HepG2 (cell line): ENCODE results near the gene FBXL7. TPM values are rescaled to one million over a fixed set of nuclear protein-coding genes. Genes with fewer than 3 reads are reported as not detected.

ENCODE experiments used
- ATAC-seq: fragments of 200-7000 bp; cut with Tn5 transposase; 3 replicates; pipeline ENCODE4 v1.9.1; 2020; ENCODE audit warnings: mild to moderate bottlenecking, moderate library complexity
- BruUV-seq: library from RNA; stranded (reverse); fragments of 400-500 nt; replicated peaks from 2 replicates; lab custom pipeline; 2021; lab: Mats Ljungman, UMichigan
- CTCF ChIA-PET: fragments of 300-600 bp; formaldehyde crosslinking; extraction: SDS; loops from one replicate; lab custom pipeline; 2021; ENCODE audit warnings: low total read pairs, inconsistent platforms, low intra/inter-chr PET ratio; lab: Yijun Ruan, JAX
- POLR2A ChIA-PET: fragments of 350-600 bp; sonication (Branson Sonifier 250); formaldehyde crosslinking; loops from one replicate; lab custom pipeline; 2020; ENCODE audit warnings: antibody characterized with exemption, inconsistent platforms; lab: Yijun Ruan, JAX
- DNase-seq: peaks from one replicate; pipeline ENCODE4 v3.0.0-alpha.2; 2015; ENCODE audit warnings: low spot score
- FAIRE-seq: peaks from 3 replicates; lab custom pipeline; 2011; peaks lifted over from hg19 to GRCh38; lab: Jason Lieb, UNC
- H2AFZ ChIP-seq: one replicate; pipeline ENCODE4 v1.6.1; 2011; ENCODE audit warnings: low read length, inconsistent platforms
- H3K27ac ChIP-seq: fragments of 300-600 bp; 3 replicates; pipeline ENCODE4 v1.8.0; 2011; ENCODE audit warnings: mixed run types, mild to moderate bottlenecking, mixed read lengths, low read length, inconsistent platforms; ENCODE audit not compliant: insufficient read depth; ENCODE audit errors: extremely low read length
- H3K27me3 ChIP-seq, 2 experiments: fragments of 200-600 bp in 1 of 2; 2 replicates in 1 of 2; 3 replicates in 1 of 2; pipeline versions ENCODE4 v1.6.0 to v1.8.0; 2011; ENCODE audit warnings: low read length in 2 of 2, mild to moderate bottlenecking in 2 of 2, moderate library complexity in 2 of 2, inconsistent platforms in 1 of 2; ENCODE audit not compliant: insufficient read depth in 2 of 2, control insufficient read depth in 1 of 2
- H3K36me3 ChIP-seq, 2 experiments: fragments of 200-600 bp in 1 of 2; replicated peaks in 1 of 2; 2 replicates in 1 of 2; 3 replicates in 1 of 2; pipeline versions ENCODE4 v1.5.1 to v1.8.0; 2011; ENCODE audit warnings: low read length in 2 of 2, inconsistent platforms in 1 of 2; ENCODE audit not compliant: insufficient read depth in 2 of 2, control insufficient read depth in 1 of 2
- H3K4me1 ChIP-seq: 2 replicates; pipeline ENCODE4 v1.5.1; 2012; ENCODE audit warnings: low read length, inconsistent platforms; ENCODE audit not compliant: insufficient read depth
- H3K4me2 ChIP-seq: 2 replicates; pipeline ENCODE4 v1.6.0; 2011; ENCODE audit warnings: low read depth, low read length, inconsistent platforms
- H3K4me3 ChIP-seq, 3 experiments: fragments of 200-600 bp in 1 of 3; sonication (generic), shearing (Covaris generic) in 1 of 3; replicated peaks in 1 of 3; 2 replicates each; pipeline ENCODE4 v1.5.1; 2011 to 2016; ENCODE audit warnings: low read length in 3 of 3, inconsistent platforms in 2 of 3, low read depth in 2 of 3, mild to moderate bottlenecking in 2 of 3, control low read depth in 1 of 3, mixed read lengths in 1 of 3; ENCODE audit not compliant: insufficient read depth in 1 of 3
- H3K79me2 ChIP-seq: one replicate; pipeline ENCODE4 v1.6.1; 2011; ENCODE audit warnings: low read length, inconsistent platforms; ENCODE audit not compliant: insufficient read depth
- H3K9ac ChIP-seq: 2 replicates; pipeline ENCODE4 v1.6.0; 2011; ENCODE audit warnings: mild to moderate bottlenecking, low read depth, low read length, inconsistent platforms; ENCODE audit not compliant: insufficient read depth
- H3K9me3 ChIP-seq: 2 replicates; pipeline ENCODE4 v1.5.1; 2012; ENCODE audit warnings: mild to moderate bottlenecking, low read length
- H4K20me1 ChIP-seq: 2 replicates; pipeline ENCODE4 v1.6.0; 2011; ENCODE audit warnings: inconsistent platforms, mild to moderate bottlenecking, low read length, moderate library complexity; ENCODE audit not compliant: insufficient read depth
- GABPA ChIP-seq, 2 experiments: IDR thresholded peaks; 2 replicates each; pipeline ENCODE4 v1.6.1; 2011 to 2016; ENCODE audit warnings: low read depth in 2 of 2, low read length in 1 of 2, missing biosample characterization in 1 of 2, missing genetic modification characterization in 1 of 2
- KLF13 ChIP-seq: sonication (generic); formaldehyde crosslinking; IDR thresholded peaks from 2 replicates; pipeline ENCODE4 v1.4.0; 2020; ENCODE audit warnings: mild to moderate bottlenecking, missing genetic modification reagents
- MLXIP ChIP-seq: sonication (generic); formaldehyde crosslinking; IDR thresholded peaks from 2 replicates; pipeline ENCODE4 v1.9.0; 2021; ENCODE audit warnings: missing genetic modification reagents, borderline replicate concordance
- REST ChIP-seq, 2 experiments: IDR thresholded peaks; 2 replicates each; pipeline ENCODE4 v1.6.1; 2011 to 2012; ENCODE audit warnings: low read length in 2 of 2, borderline replicate concordance in 1 of 2, low read depth in 1 of 2, mild to moderate bottlenecking in 1 of 2, moderate library complexity in 1 of 2
- SMARCE1 ChIP-seq: fragments of 450-650 bp; IDR thresholded peaks from 2 replicates; pipeline ENCODE4 v1.6.1; 2017; ENCODE audit warnings: borderline replicate concordance
- ZBTB10 ChIP-seq: sonication (generic); formaldehyde crosslinking; IDR thresholded peaks from 2 replicates; pipeline ENCODE4 v1.4.0; 2020; ENCODE audit warnings: missing genetic modification reagents, borderline replicate concordance
- ZNF354B ChIP-seq: sonication (generic); formaldehyde crosslinking; IDR thresholded peaks from 2 replicates; pipeline ENCODE4 v1.8.0; 2022; ENCODE audit warnings: mild to moderate bottlenecking, missing genetic modification reagents
- ZNF564 ChIP-seq: sonication (generic); formaldehyde crosslinking; IDR thresholded peaks from 2 replicates; pipeline ENCODE4 v1.8.1; 2023; ENCODE audit warnings: mild to moderate bottlenecking, missing genetic modification reagents
- ZNF790 ChIP-seq: sonication (generic); formaldehyde crosslinking; IDR thresholded peaks from 2 replicates; pipeline ENCODE4 v1.8.0; 2022; ENCODE audit warnings: missing genetic modification reagents, mild to moderate bottlenecking, borderline replicate concordance
- WGBS: methylation state at CpG from one replicate; pipeline ENCODE4 v1.1.6; 2017; ENCODE audit warnings: low lambda C conversion rate; 5-methylcytosine and 5-hydroxymethylcytosine counted together
- in situ Hi-C: cut with HindIII; loops from 2 replicates; pipeline ENCODE4 v1.10.0; 2017; ENCODE audit warnings: low pct_unique_long_range_greater_than_20kb; ENCODE audit not compliant: extremely low pct_ligation_motif_present
- intact Hi-C: fragments of 100-400 bp; cut with micrococcal nuclease; formaldehyde crosslinking; loops from one replicate; pipeline ENCODE4 v1.10.0; 2022; ENCODE audit not compliant: unreplicated experiment
- polyA plus RNA-seq, 8 experiments: library from polyadenylated mRNA; depleted of rRNA in 3 of 8; stranded (reverse) in 7 of 8; unstranded in 1 of 8; fragments of >200 nt; fragmentation: Illumina TruSeq in 4 of 8; extraction: Trizol in 4 of 8; gene quantifications; 2 replicates each; pipeline versions ENCODE4 v1.2.1 to v1.2.3, GENCODE V29; 2011 to 2016; ENCODE audit warnings: low read depth in 4 of 8, missing spikeins in 1 of 8, mixed read lengths in 1 of 8; ENCODE audit not compliant: insufficient read depth in 1 of 8
- total RNA-seq, 5 experiments: library from RNA; depleted of rRNA; stranded (reverse); fragments of >200 nt; fragmentation: Illumina TruSeq; extraction: Trizol; gene quantifications; 2 replicates each; pipeline ENCODE4 v1.2.3, GENCODE V29; 2016; ENCODE audit warnings: low read depth in 1 of 5

Gene FBXL7
- total and polyA plus RNA-seq, 2 of the 13 experiments (the other 11 are each of a cell fraction or from before 2014, with no cell fraction given): 0.07 TPM; not detected in 1

- TF ChIP-seq REST (IDR thresholded peaks at IDR 0.05; ENCODE audit: borderline replicate concordance in 1 of 2, low read depth in 1 of 2, low read length in 2 of 2) (no peak), ZBTB10 (CRISPR knock-in tag) (no peak), ZNF354B (no peak)
Observed at GRCh38 chr5:15850536-15850935, 350.6 kb downstream of the FBXL7 start (continued).

GRCh38 chr5:15850939-15851341, 351.0 kb downstream of the FBXL7 start:
- H3K9ac ChIP-seq: no peak overlapping the region
- no peaks in the 10 kb centered on the region for H3K36me3 ChIP-seq
- FAIRE-seq (no peak), ATAC-seq (no peak), DNase-seq (no peak)
- in situ Hi-C loops (no loop called here), intact Hi-C loops (no loop called here)
- H3K9me3 ChIP-seq: peaks cover 13% of the 10 kb centered on the region; the same call in 1 of the 2 replicates
- no peak overlapping the region for H3K27ac ChIP-seq
- TF ChIP-seq SMARCE1 (no peak), MLXIP (CRISPR knock-in tag) (no peak), ZNF790 (CRISPR knock-in tag) (no peak), ZNF564 (CRISPR knock-in tag) (no peak), KLF13 (CRISPR knock-in tag) (no peak), GABPA (IDR thresholded peaks at IDR 0.05; ENCODE audit: low read depth, low read length) (no peak), GABPA (CRISPR knock-in tag; IDR thresholded peaks at IDR 0.05; ENCODE audit: low read depth) (no peak)
- H3K27me3 ChIP-seq: no peaks in the 10 kb centered on the region
- H3K4me1 ChIP-seq: no peaks in the 10 kb centered on the region
- H2AFZ ChIP-seq: no peak overlapping the region
- H3K79me2 ChIP-seq: no peaks in the 10 kb centered on the region
- ChIA-PET POLR2A (no interaction called here), CTCF (no interaction called here)
- BruUV-seq: no TSS peak
- no peaks in the 10 kb centered on the region for H4K20me1 ChIP-seq
- H3K4me2 ChIP-seq: no peak overlapping the region
- no peak overlapping the region for H3K4me3 ChIP-seq
- under 1% methylated on average over 6 of the region's 6 CpGs for WGBS
